LoVo (cell line): ENCODE results near the gene CALHM5.

Source experiments
- DNase-seq: peaks from one replicate; pipeline ENCODE4 v3.0.0-alpha.2; 2016; ENCODE audit warnings: low spot score

The CALHM5 gene

DNA sequence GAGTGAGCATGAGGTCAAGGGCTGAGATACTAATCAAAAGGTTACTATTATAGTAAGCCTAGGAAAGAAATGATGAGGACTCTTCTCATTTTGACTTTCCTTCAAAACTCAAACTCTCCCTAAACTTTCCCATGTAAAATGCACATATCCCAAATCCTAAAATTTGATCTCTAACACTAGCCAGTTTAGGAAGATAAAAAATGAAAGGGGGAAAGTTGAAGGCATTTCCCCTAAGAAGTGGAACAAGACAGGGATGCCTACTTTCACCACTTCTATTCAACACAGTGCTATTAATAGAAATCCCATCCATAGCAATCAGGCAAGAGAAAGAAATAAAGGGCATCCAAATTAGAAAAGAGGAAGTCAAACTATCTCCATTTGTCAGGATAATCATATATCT lies 2.9 kb upstream of the CALHM5 start:
- DNase-seq, result no peak

DNA sequence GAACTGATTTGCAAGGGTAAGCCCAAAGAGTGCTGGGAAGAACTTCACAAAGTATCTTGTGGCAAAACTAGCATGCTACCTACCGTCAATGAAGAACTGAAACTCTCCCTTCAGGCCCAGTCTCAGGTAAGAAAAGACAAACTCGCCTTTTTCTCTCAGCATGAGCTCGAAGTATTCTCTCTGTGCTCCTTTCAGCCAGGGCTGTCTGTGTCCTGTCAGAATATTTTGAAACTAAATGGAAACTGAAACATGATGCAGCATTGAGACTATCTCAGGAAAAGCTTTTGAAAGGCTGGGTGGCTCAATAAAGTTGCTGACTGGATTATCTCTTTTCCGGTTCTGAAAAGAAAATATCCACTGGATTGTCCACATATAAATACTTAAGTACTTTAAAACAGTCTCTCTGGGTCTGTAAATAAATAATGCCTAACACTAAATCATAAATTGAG lies 696 bp downstream of the CALHM5 start:
- DNase-seq, result no peak

DNA sequence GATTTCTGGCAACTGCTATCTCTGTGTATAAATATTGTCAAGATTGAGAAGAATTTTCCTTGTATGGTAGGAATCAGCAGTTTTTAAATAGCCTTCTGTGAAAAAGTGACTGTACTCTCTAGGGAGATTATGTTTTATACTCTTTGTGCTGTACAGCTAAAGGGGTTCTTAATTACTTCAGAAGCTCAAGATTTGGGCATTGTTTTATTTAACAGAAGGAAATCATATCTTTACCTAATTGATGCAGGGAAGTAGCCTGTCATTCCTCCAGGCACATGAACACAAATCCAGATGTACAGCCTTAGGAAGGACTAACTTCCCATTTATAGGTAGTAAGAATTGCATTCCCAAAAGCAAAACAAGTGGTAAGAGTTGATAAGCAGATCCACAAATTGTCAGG lies 1.3 kb downstream of the CALHM5 start:
- no peak for DNase-seq

DNA sequence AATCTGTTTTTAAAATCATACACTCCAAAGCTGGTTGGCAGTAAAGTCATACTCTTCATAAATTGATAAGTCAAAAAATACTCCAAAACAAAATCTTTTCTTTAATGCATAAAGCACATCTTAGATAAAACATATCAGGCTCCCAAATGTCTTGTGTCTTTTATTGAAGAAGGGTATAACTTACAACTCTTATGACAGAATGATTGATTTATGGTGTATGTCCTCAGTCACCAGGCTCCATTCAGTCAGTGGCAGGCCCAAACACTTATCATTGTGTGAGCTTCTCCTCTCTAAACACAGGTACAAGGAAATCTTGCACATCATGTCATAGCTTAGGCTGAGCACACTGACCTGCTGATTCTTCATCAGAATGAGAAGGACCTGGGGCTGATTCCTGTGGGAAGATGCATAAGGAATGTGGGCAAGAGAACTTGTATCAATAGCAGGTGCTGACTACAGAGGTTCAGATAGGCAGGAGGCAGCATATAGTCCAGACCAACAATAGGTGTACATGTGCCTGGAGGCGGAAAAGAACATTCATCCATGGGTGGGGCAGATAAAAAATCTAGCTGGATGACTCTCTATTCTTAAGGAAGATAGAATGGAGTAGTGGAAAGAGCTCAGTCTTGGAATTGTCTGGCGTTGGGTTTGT lies 1.9 kb downstream of the CALHM5 start:
- DNase-seq, result no peak

DNA sequence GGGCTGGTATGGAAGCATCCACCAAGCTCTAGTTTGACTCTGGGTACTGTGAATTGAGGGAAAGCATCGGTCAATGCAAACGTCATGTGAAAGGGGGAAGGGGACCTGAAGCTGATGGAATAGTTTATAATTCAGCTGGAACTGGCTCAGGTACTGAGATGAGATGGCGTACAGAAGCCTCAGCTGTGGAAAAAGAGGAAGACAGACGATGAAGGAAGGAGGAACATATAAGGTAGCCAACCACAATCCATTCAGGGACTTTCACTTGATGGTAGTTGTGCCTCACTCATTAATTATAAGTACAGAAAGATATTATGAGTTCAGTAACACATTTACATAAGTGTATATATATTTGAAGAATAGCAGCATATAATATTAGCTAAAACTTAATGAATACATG lies 2.7 kb downstream of the CALHM5 start:
- no peak for DNase-seq

DNA sequence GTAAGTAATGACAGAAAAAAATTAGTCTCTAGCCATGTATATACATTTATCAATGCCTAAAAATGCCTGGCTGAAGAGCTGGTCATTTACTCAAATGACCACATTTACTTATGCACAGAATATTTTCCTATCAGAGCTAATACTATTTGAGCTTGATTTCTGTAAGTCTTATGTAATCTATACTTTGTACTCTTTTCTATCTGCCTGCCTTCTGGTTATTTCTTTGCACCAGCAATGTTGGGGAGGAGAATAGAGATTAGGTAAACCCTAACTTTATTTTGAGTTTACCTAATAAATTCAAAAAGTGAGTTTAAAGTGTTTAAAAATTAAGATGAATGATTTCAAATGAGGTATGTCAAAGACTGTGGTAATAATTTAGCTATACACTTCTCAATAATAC lies 3.7 kb downstream of the CALHM5 start:
- DNase-seq, result no peak

DNA sequence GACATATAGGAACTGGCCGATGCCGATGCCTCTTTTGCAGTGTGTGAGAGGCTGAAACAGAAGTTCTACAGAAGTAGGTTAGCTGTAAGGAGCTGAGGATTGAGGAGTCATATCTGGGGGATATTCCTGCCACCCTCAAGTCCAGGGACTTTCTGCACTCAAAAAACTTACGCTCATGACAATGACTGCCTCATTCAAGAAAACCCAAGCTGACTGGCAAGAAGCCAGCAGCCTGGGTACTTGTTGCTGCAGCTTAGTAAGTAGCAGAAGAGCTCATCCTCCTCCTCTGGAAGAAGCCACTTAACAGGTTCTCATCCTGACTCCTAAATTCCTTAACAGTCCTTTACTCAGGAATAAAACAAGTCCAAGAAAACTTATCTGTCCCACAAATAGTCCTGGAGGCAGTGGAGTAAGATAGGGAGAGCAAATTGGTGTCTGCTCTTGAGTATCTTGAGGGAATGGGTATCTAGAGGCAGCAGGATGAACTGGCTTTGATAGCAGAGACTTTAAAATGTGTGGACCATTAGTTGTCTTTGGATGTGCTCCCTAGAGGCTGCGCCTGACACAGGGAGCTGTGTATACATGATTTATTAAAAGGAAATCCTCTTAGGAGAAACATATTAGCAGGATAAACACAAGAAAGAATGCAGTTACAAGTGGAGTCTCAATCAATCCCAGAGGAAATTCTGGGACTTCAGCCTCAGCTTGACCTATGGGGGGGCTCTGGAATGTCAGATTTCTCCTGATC lies 7.4 kb downstream of the CALHM5 start:
- DNase-seq, result no peak

DNA sequence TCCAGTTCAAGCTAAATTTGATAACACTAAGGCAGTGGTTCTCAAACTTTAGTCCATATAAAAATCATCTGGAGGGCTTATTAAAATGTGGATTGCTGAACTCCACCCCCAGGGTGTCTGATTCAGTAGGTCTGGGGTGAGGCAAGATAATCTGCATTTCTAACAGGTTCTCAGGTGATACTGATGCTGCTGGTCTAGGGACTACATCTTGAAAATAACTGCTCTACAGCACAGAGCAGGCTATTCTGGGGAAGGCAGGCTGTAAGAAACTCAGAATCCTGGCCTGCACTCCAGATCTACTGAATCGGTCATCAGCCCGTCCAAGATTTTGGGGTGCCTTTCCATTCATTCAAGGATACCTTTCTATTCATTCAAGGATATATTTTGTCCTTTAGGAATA lies 11.5 kb downstream of the CALHM5 start:
- DNase-seq, result no peak

DNA sequence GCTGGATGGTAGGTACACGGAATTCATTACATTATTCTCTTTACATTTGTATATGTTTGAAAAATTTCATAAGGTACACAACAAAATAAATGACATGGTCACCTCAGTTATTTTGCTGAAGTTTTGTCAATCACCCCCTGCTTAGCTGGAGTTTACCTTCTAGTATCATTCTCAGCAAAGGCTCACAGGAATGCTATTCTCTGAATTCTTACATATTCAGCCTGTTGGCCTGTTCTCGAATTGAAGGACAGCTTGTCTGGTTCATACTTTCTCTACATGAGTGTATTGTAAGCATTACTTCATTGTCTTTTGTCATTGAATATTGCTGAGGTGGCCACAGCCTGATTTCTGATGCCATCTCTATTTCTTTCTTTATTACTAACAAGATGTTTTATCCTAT lies 12.8 kb downstream of the CALHM5 start:
- no peak for DNase-seq

DNA sequence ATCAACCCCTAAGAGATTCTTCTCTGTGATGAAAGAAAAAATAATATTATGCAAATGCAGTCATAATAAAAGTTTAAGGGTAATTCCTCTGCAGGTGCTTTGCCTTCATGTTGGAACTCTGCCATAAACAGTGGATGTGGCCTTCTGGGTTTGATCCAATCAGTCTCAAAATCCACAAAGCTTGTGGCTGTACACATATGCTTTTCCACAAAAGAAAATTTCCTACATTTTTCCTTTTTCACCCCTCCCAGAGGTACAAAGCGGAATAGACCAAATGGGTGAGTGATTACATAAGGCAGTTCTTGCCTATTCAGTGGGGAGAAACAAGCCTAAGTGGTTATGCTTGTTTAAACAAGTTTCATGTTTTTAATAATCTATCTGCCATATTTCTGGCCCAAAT lies 16.7 kb downstream of the CALHM5 start:
- DNase-seq, result no peak

DNA sequence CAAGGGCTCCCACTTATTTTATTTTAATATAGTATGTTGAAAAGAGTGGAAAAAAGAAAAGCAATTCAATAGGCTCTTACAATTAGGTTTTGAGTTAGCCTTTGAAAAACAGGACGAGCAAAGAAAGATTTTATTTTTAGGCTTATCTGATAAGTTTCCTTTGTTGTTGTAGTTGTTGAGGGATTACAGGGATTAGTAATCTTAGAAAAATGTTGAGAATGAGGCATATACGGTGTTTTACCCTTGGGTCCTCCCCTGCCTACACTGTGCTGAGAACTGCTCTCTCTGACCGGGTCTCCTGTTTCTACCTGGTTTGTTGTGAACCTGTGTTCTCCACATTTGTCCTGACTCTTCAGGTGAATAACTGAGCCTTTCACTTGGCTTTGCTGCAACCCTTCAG lies 17.3 kb downstream of the CALHM5 start:
- no peak for DNase-seq

DNA sequence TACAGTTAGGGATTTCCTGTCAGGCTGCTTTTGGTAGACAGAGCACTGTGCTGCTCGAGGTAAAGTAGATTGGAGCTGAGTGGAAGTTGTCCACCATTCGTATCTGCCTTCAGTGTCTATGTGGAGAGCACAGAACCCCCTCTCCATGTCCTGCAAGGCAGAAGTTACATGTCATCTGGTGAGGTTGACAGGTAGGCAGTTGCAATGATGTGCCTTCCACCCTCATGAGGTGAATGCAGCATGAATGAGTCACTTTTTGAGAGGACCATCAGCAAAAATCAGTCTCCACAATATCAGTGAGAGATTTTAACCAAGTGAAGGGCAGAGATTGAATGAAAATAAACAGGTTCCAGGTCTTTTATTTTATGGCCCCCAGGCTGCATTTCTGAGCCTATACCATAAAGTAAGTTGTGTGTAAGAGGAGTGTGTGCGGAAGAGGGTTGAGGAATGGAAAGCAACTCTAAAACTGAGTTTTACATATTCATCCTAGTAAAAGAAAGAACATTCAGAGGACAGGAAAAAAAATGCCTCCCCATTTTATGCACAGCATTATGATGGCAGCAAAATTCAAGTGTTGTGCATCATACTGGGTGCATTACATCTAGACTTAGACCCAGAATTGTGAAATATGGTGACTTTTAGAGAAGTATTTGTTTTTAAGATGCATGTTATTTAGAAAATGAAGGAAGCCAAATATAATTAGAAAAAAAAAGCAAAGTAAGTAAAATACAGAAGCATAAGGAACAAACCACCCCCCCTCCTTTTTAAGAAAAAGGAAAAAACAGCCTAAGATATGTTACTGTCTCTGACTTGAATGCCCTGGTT lies 18.2 kb downstream of the CALHM5 start:
- no peak for DNase-seq

DNA sequence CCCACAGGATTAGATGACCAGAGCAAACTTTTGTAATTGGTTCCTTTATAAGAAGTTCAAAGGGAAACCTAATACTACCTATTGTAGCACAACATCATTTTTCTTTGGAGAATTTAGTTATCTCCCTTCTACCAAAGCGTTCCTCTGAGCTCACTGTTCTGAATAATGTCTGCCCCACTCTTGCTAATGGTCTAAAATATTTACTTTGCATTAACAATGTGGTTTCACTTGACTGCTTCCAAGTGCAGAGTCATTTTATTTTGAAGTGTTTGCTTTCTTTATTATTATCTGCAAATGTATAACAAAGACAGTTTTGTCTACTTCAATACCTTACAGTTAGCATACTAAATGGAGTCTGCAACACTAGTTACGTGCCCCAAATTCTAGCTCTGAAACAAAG lies 19.0 kb downstream of the CALHM5 start:
- DNase-seq, result no peak

DNA sequence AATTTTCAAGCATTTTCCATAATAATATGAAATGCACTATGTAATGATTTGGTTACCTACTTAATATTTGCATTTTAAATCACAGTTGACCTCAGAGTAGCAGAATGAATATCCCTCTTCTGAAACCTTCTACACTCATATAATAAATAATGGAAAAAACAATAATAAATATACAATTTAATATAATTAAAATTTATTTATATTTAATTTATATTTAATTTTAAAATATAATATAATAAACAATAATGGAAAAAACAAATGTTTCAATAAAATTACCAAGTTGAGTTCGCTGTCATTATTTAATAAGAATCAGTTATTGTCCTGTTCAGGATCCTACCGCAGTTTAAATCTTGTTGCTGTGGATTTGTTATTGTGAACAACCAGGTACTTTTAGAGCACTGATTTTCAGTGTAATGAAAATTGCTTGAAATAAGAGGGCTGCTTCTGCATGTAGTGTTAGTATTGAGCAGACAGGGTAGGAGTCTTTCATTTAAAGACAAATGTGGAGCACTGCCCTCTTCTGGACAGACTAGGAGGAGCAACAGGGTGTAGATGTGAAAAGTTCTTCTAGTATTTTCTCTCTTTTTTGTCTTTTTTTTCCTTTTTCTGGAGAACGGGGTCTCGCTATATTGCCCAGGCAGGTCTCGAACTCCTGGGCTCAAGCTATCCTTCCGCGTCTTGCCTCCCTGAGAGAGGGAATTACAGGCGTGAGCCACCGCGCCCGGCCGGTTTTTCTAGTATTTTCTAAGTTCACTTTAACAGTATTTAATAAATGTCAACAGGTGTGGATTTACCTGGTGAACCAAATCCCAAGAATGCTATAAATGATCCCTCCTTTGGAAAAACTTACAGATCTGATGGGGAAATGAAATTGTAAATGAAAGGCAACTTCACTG lies 20.5 kb downstream of the CALHM5 start:
- peak; percentile 65 for DNase-seq

DNA sequence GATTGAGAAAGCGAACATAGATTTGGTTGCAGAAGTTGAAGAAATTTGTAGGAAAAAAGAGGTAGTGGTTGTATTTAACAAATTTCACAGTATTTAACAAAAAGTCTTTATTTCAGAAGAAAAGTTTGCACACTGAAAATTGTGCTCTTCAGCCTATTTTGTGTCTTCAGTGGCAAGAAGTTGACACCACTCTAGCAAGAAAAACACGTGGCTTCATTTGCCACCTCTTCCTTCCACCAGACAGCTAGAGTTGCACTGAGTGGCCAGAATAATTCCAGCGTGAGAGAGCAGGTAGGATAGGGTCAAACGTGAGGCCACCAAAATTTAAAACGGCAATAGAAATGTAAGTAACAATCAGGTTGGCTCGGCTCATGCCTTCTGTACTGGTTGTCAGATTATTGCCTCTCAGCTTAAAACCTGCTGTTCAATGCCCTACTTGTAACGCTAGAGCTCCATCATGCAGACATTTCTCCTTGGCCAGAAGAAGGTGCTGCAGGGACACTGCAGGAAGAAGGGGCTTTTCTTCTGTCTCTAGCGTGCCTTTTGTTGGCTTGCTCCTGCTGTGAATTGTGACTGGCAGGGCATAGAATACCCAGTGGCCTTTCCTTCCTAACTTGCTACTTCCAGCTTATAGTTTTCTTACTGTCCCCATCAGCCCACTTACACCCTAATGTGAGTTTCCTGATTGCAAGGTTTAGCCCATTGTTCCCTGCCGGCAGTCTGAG lies 22.0 kb downstream of the CALHM5 start:
- DNase-seq, result no peak

DNA sequence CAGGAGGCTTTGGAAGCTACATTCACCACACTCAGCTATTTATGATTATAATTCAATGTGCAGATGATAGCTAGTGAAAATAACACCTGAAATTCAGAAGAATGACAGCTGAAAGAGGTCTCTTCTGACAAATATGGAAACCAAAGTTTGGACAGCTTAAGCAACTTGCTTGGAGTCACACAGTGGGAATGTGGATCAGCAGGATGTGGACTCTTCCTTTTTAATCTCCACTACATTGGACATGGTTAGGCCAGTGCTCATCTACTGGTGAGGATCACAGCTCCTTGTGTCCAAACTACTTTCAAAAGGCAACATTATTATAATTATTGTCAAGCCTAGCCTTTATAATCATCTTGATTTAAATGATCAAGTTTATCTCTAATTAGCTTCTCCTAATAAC lies 23.7 kb downstream of the CALHM5 start:
- DNase-seq, result no peak

DNA sequence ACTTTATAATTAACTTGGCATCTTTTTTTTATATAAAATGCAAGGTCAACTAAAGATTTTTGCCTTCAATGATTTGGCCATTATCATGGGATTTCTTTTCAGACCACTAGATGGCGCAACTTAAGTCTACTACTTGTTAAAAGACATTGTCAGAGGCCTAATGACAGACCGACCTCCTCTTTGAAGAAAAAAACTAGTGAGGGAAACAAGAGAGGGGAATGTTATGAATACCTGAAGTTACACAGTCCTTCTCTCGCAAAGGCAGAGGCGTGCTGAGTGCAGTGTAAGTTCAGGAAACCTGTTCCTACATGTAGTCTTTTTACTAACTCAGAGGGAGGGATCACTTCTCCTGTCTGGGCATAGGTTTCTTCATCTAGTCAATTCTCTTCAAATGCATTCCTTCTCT lies 24.8 kb downstream of the CALHM5 start:
- peak; percentile 74 for DNase-seq

DNA sequence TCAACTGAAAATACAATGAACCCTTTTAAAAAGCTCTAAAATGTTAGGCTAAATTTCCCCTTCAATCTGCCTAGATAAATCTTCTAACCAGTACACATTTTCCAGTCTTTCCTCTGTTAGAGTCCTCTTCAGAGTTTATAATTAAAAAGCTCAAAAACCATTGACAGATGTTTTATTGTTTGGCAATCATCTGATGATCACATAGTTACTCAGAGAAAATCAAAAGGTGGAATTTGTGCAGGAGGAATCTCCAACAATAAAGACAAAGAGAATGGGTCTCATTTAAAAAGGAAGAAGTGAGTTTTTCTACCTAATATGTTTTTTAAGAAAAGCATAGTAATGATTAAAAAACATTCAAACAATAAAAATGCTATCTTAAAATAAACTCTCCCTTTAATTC lies 31.0 kb downstream of the CALHM5 start:
- DNase-seq, result no peak

DNA sequence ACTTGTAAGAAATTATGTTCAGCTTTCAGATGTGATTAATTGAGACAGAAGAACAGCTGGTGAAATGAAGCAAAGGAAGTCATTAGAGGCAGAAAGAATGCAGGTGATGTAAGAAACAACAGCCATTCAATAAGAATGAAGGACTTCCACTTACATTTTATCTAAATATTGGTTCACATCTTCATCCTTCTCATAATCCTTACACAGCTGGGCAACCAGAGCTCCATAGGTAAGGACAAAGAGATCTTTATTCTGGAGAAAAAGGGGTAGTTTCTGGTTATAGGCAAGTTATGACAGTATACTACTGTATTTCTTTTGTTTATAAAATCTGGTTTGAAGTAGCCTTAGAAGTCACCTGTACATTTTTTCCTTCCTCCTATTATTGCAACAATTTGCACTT lies 31.7 kb downstream of the CALHM5 start:
- no peak for DNase-seq

DNA sequence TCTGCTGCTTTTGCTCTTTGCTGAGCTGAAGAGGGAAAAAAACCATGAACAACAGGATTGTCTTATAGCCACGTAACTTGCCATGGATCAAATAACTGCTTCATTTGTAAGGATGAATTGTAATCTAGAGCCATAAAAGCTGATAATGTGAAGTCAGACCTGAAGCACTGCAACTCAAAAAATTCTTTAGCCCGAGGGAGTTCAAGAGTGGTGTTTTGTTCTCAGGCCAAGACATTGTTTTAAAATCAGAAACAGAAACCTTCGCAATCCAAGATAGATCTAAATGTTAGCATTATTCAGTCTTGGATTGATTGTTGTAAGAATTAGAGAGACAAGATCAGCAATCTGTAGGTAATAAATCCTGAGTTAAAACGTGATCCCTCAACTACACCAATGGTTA lies 34.2 kb downstream of the CALHM5 start, which contains the start of gene TRAPPC3L:
Gene TRAPPC3L (minus strand): TSS at position 34 of the 400 bp plus-strand sequence. CDS start 170 bp downstream, outside the sequence.
- DNase-seq, result no peak

DNA sequence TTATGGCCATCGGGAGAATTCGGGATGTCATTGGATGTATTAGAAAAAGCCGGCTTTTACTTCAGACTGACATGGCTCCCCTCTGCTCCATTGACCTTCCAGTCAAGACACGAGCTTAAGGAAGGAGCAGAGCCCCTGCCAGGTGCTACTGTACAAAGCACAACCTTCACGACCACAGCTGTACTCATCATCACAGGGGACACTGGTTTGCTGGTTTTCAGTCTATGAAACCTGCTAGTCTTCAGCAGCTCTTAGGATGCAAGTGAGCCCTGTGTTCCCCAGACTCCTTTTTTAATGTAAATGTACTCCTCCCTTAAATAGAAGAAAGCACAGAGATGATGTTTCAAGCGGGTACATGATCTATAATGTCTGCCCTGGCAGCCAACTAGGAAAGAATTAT lies 35.9 kb downstream of the CALHM5 start:
- no peak for DNase-seq
